IPS-20b (cell line): ENCODE data around the gene B4GALT6.

Experiments used
- H3K27ac ChIP-seq: one replicate; pipeline ENCODE4 v1.5.1; 2013; ENCODE audit warnings: low read length
- H3K27me3 ChIP-seq: 2 replicates; pipeline ENCODE4 v1.6.1; 2013; ENCODE audit warnings: mild to moderate bottlenecking, low read length, inconsistent platforms; ENCODE audit not compliant: insufficient read depth
- H3K36me3 ChIP-seq: 2 replicates; pipeline ENCODE4 v1.6.1; 2013; ENCODE audit warnings: low read depth, mild to moderate bottlenecking, inconsistent platforms, low read length, moderate library complexity; ENCODE audit not compliant: insufficient read depth
- H3K4me1 ChIP-seq: 2 replicates; pipeline ENCODE4 v1.6.1; 2013; ENCODE audit warnings: mild to moderate bottlenecking, control low read depth, inconsistent platforms, low read length, moderate library complexity; ENCODE audit not compliant: insufficient read depth
- H3K4me3 ChIP-seq: 2 replicates; pipeline ENCODE4 v1.5.1; 2013; ENCODE audit warnings: mild to moderate bottlenecking, low read length, inconsistent platforms
- H3K9ac ChIP-seq: 2 replicates; pipeline ENCODE4 v1.6.1; 2013; ENCODE audit warnings: low read depth, mild to moderate bottlenecking, inconsistent platforms, low read length, moderate library complexity
- H3K9me3 ChIP-seq: 2 replicates; pipeline ENCODE4 v1.6.1; 2013; ENCODE audit warnings: mild to moderate bottlenecking, low read depth, low read length, inconsistent platforms; ENCODE audit not compliant: insufficient read depth

B4GALT6 gene

GRCh38 chr18:31618801-31619200, 65.6 kb downstream of the B4GALT6 start:
- Histone ChIP-seq H3K4me1 (no peaks in the 10 kb centered on the region; the same call in 1 of the 2 replicates), H3K27me3 (no peaks in the 10 kb centered on the region), H3K36me3 (no peaks in the 10 kb centered on the region), H3K9ac (no peak overlapping the region), H3K9me3 (no peaks in the 10 kb centered on the region), H3K27ac (no peak overlapping the region), H3K4me3 (no peak overlapping the region)

DNA sequence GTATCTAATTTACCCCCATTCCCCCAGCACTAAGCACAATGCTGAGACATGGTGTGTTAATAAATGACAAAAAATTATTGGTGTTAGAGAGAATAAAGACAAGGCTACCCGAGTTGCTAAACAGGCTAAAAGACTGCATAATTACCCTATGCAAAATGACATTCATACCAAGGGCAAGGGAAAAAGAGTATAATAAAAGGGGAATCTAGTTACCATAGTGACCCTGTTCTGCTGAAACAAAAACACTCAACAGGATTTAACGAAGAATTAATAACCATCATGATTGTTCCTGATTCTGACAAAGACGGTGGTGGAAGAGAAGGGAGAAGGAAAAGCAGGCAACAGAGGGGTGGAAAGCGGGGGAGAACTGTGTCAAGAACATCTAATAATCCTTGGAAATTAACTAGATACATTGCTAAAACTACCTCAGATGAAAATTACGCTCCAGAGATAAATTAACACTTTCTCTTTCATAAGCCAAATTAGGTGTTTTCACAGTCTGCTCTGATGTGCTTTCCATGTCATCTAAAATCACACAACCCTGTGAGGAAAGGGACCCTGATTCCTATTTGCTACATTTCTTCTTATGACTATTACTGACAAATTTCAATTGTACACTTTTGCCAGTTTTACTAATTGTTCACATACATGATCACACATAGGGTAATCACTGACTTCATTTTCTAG, 67.2 kb downstream of the B4GALT6 start:
- no peaks in the 10 kb centered on the region for H3K9me3 ChIP-seq
- no peaks in the 10 kb centered on the region for H3K36me3 ChIP-seq
- H3K9ac ChIP-seq = no peak overlapping the region
- H3K27ac ChIP-seq = no peak overlapping the region
- no peak overlapping the region for H3K4me3 ChIP-seq
- H3K4me1 ChIP-seq = no peaks in the 10 kb centered on the region; the same call in 1 of the 2 replicates
- no peaks in the 10 kb centered on the region for H3K27me3 ChIP-seq

DNA sequence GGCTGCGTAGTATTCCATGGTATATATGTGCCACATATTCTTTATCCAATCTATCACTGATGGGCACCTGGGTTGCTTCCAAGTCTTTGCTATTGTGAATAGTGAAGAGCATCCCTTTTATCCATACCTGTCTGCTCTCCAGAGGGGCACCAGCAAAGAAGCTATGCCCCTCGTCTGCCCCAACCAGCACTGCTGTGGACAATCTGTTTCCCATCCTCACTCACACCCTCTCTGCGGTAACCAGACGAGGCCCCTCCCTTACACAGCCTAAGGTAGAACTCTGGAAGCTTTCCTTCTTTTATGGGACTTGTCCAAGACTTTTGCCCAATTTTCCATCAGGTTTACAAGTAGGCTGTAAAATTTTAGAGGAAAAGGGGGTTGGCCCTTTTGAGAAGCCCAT, 67.8 kb downstream of the B4GALT6 start:
- Histone ChIP-seq H3K27me3 (no peaks in the 10 kb centered on the region), H3K4me1 (no peaks in the 10 kb centered on the region; the same call in 1 of the 2 replicates), H3K4me3 (no peak overlapping the region), H3K9me3 (no peaks in the 10 kb centered on the region), H3K27ac (no peak overlapping the region), H3K9ac (no peak overlapping the region), H3K36me3 (no peaks in the 10 kb centered on the region)

DNA sequence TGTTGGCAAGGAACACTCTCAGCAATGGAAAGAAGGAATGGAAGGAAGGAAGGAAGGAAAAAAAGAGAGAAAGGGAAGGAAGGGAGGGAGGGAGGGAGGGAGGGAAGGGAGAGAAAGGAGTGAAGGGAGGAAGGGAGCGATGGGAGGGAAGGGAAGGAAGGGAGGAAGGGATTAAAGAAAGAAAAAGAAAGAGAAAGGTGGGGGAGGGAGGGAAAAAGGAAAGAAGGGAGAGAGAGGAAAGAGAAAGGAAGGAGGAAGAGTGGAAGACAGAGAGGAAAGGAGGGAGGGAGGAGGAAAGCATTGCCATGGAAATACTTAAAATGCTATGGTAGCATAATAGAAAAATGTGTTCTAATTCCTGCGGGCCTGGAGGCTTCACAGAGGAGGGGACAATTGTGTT, 70.3 kb downstream of the B4GALT6 start:
- Histone ChIP-seq H3K4me3 (no peak overlapping the region), H3K4me1 (peaks cover 11% of the 10 kb centered on the region; the same call in 1 of the 2 replicates), H3K27me3 (no peaks in the 10 kb centered on the region), H3K9ac (no peak overlapping the region), H3K9me3 (no peaks in the 10 kb centered on the region), H3K36me3 (no peaks in the 10 kb centered on the region), H3K27ac (no peak overlapping the region)

- peaks cover 11% of the 10 kb centered on the region; the same call in 1 of the 2 replicates for H3K4me1 ChIP-seq
These were observed 72.3 kb downstream of the B4GALT6 start for GRCh38 chr18:31612124-31612523.

DNA sequence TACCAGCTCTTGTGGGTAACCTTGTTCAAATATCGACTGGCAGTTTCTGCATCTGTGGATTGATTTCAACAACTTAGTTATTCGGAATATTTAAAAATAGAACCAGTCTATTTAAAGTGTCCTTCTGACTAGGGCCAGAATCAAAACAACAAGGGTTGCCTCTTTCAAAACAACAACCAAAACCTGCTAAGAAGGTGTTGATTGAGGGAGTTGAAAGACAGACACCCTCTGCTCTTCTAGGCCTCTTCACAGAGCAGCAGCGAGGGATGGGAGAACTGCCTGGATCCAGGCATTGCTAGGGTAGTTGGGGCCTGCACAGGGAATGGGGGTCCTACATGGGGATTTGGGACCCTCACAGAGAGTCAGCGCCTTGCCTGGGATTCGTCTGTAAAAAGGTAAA, 72.9 kb downstream of the B4GALT6 start:
- Histone ChIP-seq H3K27ac (no peak overlapping the region), H3K36me3 (no peaks in the 10 kb centered on the region), H3K4me1 (peaks cover 11% of the 10 kb centered on the region; the same call in 1 of the 2 replicates), H3K4me3 (no peak overlapping the region), H3K9me3 (no peaks in the 10 kb centered on the region), H3K27me3 (no peaks in the 10 kb centered on the region), H3K9ac (no peak overlapping the region)

More at GRCh38 chr18:31612124-31612523, 72.3 kb downstream of the B4GALT6 start:
- no peak overlapping the region for H3K27ac ChIP-seq
- no peak overlapping the region for H3K9ac ChIP-seq
- H3K4me3 ChIP-seq = no peak overlapping the region
- no peaks in the 10 kb centered on the region for H3K9me3 ChIP-seq
- no peaks in the 10 kb centered on the region for H3K36me3 ChIP-seq
- no peaks in the 10 kb centered on the region for H3K27me3 ChIP-seq

GRCh38 chr18:31610286-31611205, 73.8 kb downstream of the B4GALT6 start:
- H3K27me3 ChIP-seq = no peaks in the 10 kb centered on the region
- no peaks in the 10 kb centered on the region for H3K9me3 ChIP-seq
- H3K9ac ChIP-seq = 0 out of 2 replicates have a peak overlapping the region, but pooled peaks have one; percentile 7
- H3K4me1 ChIP-seq = peaks cover 11% of the 10 kb centered on the region; the same call in 1 of the 2 replicates
- H3K4me3 ChIP-seq = no peak overlapping the region
- H3K27ac ChIP-seq = no peak overlapping the region
- no peaks in the 10 kb centered on the region for H3K36me3 ChIP-seq

DNA sequence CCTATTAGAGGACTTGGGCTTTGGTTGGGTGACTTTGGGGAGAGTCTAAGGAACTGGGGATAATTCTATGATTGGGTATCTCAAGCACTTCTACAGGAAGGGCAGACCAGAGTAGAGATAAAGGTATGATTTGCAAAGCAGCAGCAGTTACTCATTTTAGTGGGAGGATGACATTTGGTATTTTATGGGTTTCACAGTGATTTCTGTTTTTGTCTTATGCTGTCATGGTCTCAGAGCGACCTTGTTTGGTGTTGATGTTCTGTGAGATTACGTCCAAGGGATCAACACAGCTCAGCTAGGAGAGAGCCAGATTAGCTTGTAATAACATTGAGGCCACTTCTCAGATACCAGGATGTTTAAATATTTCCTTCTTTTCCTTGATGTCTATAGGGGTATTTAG, 74.5 kb downstream of the B4GALT6 start:
- no peak overlapping the region for H3K4me3 ChIP-seq
- H3K9me3 ChIP-seq = no peaks in the 10 kb centered on the region
- H3K4me1 ChIP-seq = peaks cover 11% of the 10 kb centered on the region; the same call in 1 of the 2 replicates
- H3K27ac ChIP-seq = no peak overlapping the region
- no peak overlapping the region for H3K9ac ChIP-seq
- H3K36me3 ChIP-seq = no peaks in the 10 kb centered on the region
- H3K27me3 ChIP-seq = no peaks in the 10 kb centered on the region

DNA sequence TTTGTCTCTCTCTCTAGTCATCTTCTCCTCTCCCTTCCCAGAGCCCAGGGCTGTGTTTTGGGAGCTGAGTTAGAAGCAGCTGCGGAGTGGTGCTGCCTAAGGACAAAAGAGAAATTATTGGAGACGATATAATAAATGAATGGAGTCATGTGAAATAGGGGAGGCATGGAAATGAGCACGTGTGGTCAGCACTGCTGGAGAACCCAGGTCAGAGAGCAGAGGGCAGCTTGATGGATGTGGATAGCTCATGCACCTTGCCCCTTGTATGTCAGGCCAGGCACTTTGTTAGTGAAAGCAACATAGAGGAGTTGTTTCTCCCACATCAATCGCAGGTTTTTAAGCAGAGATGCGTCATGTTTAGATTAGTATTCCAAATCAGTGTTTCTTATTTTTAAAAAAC, 77.0 kb downstream of the B4GALT6 start:
- H3K36me3 ChIP-seq = no peaks in the 10 kb centered on the region
- H3K27me3 ChIP-seq = no peaks in the 10 kb centered on the region
- no peaks in the 10 kb centered on the region for H3K9me3 ChIP-seq
- H3K27ac ChIP-seq = no peak overlapping the region
- no peak overlapping the region for H3K4me3 ChIP-seq
- H3K4me1 ChIP-seq = peaks cover 11% of the 10 kb centered on the region; the same call in 1 of the 2 replicates
- no peak overlapping the region for H3K9ac ChIP-seq

DNA sequence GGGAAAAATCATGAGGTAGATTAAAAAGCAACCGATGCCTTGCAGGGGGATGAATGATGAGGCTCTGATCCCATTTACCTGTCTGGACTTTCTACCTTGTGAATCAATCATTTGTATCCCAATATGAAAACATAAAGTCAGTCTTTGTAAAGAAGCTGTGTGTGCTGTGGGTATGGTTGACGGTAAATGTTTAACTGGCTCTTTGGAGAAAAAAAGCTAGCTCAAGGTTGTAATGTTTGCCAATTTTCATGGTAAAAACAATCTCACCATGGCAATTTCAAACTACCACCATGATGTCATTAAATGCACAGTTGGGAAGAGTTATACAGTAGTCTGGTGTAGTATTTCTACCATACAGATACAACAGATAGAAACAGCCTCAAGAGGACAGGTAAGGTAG, 78.1 kb downstream of the B4GALT6 start:
- H3K36me3 ChIP-seq = no peaks in the 10 kb centered on the region
- no peaks in the 10 kb centered on the region for H3K27me3 ChIP-seq
- H3K9ac ChIP-seq = no peak overlapping the region
- H3K27ac ChIP-seq = no peak overlapping the region
- no peaks in the 10 kb centered on the region for H3K9me3 ChIP-seq
- peaks cover 8% of the 10 kb centered on the region; the same call in 1 of the 2 replicates for H3K4me1 ChIP-seq
- H3K4me3 ChIP-seq = no peak overlapping the region

DNA sequence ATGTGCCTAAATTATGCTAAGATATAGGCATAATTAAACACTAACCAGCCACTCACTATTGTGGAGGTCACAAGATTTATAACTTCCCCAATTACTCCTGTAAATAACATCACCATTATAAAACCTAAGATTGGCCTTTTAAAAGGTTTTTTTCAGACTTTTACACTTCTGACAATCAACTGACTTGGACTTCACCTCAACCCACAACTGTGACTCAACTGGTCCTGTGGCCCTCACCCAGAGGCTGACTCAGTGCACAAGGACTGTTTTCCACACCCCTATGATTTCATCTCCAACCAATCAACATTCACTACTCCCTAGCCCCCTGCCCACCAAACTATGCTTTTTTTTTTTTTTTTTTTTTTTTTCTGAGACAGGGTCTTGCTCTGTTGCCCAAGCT, 81.1 kb downstream of the B4GALT6 start:
- no peaks in the 10 kb centered on the region for H3K27me3 ChIP-seq

More for the DNA sequence above, 81.1 kb downstream of the B4GALT6 start:
- no peaks in the 10 kb centered on the region for H3K36me3 ChIP-seq
- H3K4me3 ChIP-seq = no peak overlapping the region
- no peaks in the 10 kb centered on the region for H3K4me1 ChIP-seq
- H3K9ac ChIP-seq = no peak overlapping the region
- H3K27ac ChIP-seq = no peak overlapping the region
- no peaks in the 10 kb centered on the region for H3K9me3 ChIP-seq
